GM21529 (cell line): ENCODE measurements around the gene BAG5.

Experiments
- ATAC-seq: cut with Tn5 transposase; IDR thresholded peaks from one replicate; pipeline ENCODE4 v1.9.1; 2021; ENCODE audit not compliant: unreplicated experiment

Gene BAG5

GRCh38 chr14:103510724-103511693 lies 51.4 kb downstream of the BAG5 start:
- ATAC-seq, result no peak

GRCh38 chr14:103509864-103510723 lies 52.4 kb downstream of the BAG5 start:
- ATAC-seq, result no peak

GRCh38 chr14:103508521-103509329 lies 53.7 kb downstream of the BAG5 start:
- no peak for ATAC-seq

GRCh38 chr14:103507751-103508150 lies 54.7 kb downstream of the BAG5 start:
- ATAC-seq, result no peak
